K562 (cell line): ENCODE results near the gene GPR35. TPM values are rescaled to one million over a fixed set of nuclear protein-coding genes. Genes with fewer than 3 reads are reported as not detected.

Source experiments
- ATAC-seq: fragments of 200-7000 bp; cut with Tn5 transposase; 3 replicates; pipeline ENCODE4 v1.9.1; 2020; ENCODE audit warnings: moderate library complexity
- BruUV-seq: library from RNA; stranded (reverse); fragments of 400-500 nt; replicated peaks from 2 replicates; lab custom pipeline; 2021; lab: Mats Ljungman, UMichigan
- CTCF ChIA-PET: fragments of 300-600 bp; formaldehyde crosslinking; extraction: SDS; loops from one replicate; lab custom pipeline; 2021; ENCODE audit warnings: low intra/inter-chr PET ratio; lab: Yijun Ruan, JAX
- POLR2A ChIA-PET: fragments of 300-600, 350-650 bp; sonication (Branson Sonifier 250); formaldehyde crosslinking; extraction: SDS; loops from one replicate; lab custom pipeline; 2021; ENCODE audit warnings: antibody characterized with exemption, inconsistent platforms; lab: Yijun Ruan, JAX
- DNase-seq, 4 experiments: peaks; one replicate each; pipeline versions ENCODE4 v3.0.0 to v3.0.0-alpha.2; 2011 to 2018; ENCODE audit warnings: low spot score in 3 of 4, mixed read lengths in 3 of 4; ENCODE audit errors: extremely low read depth in 1 of 4
- FAIRE-seq: peaks from 2 replicates; lab custom pipeline; 2011; peaks lifted over from hg19 to GRCh38; lab: Jason Lieb, UNC
- H2AFZ ChIP-seq: 2 replicates; pipeline ENCODE4 v1.6.0; 2011; ENCODE audit warnings: low read depth, low read length, control low read depth, inconsistent platforms
- H3K27ac ChIP-seq: fragments of 200-600 bp; 3 replicates; pipeline ENCODE4 v1.8.0; 2011; ENCODE audit warnings: low read depth, mild to moderate bottlenecking, control low read depth, inconsistent platforms, low read length, moderate library complexity, mixed read lengths; ENCODE audit errors: extremely low read depth
- H3K27me3 ChIP-seq, 2 experiments: fragments of 300-600 bp in 1 of 2; 2 replicates in 1 of 2; 3 replicates in 1 of 2; pipeline versions ENCODE4 v1.6.0 to v1.8.0; 2011; ENCODE audit warnings: inconsistent platforms in 2 of 2, low read length in 2 of 2, mild to moderate bottlenecking in 1 of 2, mixed read lengths in 1 of 2, moderate library complexity in 1 of 2; ENCODE audit not compliant: control insufficient read depth in 2 of 2, insufficient read depth in 2 of 2
- H3K36me3 ChIP-seq: fragments of 300-600 bp; 3 replicates; pipeline ENCODE4 v1.8.0; 2011; ENCODE audit warnings: mild to moderate bottlenecking, low read length, inconsistent platforms; ENCODE audit not compliant: control insufficient read depth, insufficient read depth
- H3K4me1 ChIP-seq, 2 experiments: fragments of 200-600 bp in 1 of 2; replicated peaks in 1 of 2; 2 replicates in 1 of 2; 3 replicates in 1 of 2; pipeline versions ENCODE4 v1.5.1 to v1.8.0; 2011; ENCODE audit warnings: inconsistent platforms in 2 of 2, low read length in 2 of 2, mild to moderate bottlenecking in 1 of 2, mixed read lengths in 1 of 2, moderate library complexity in 1 of 2; ENCODE audit not compliant: control insufficient read depth in 2 of 2, insufficient read depth in 2 of 2
- H3K4me2 ChIP-seq: 2 replicates; pipeline ENCODE4 v1.6.1; 2011; ENCODE audit warnings: low read length, control low read depth, inconsistent platforms, mixed read lengths; ENCODE audit not compliant: insufficient read depth
- H3K4me3 ChIP-seq: fragments of 200-600 bp; sonication (generic), shearing (Covaris generic); 2 replicates; pipeline ENCODE4 v1.5.1; 2016; ENCODE audit warnings: control low read depth, inconsistent platforms
- H3K79me2 ChIP-seq: fragments of 200-600 bp; 3 replicates; pipeline ENCODE4 v1.8.0; 2011; ENCODE audit warnings: low read length, inconsistent platforms; ENCODE audit not compliant: control insufficient read depth, insufficient read depth
- H3K9ac ChIP-seq, 2 experiments: 2 replicates each; pipeline versions ENCODE4 v1.6.0 to v1.6.1; 2011; ENCODE audit warnings: low read depth in 2 of 2, low read length in 2 of 2, control low read depth in 1 of 2, inconsistent platforms in 1 of 2, mild to moderate bottlenecking in 1 of 2, mixed read lengths in 1 of 2; ENCODE audit not compliant: insufficient read depth in 1 of 2
- H3K9me1 ChIP-seq: one replicate; pipeline ENCODE4 v1.6.0; 2011; ENCODE audit warnings: inconsistent platforms, mild to moderate bottlenecking, low read length, moderate library complexity; ENCODE audit not compliant: control insufficient read depth, insufficient read depth
- H3K9me3 ChIP-seq: replicated peaks from 2 replicates; pipeline ENCODE4 v1.5.1; 2011; ENCODE audit warnings: low read depth, low read length, inconsistent platforms; ENCODE audit not compliant: control insufficient read depth, insufficient read depth
- H4K20me1 ChIP-seq: replicated peaks from 2 replicates; pipeline ENCODE4 v1.6.1; 2011; ENCODE audit warnings: low read length, inconsistent platforms, mixed read lengths; ENCODE audit not compliant: control insufficient read depth, insufficient read depth
- ARID3A ChIP-seq: IDR thresholded peaks from 2 replicates; pipeline ENCODE4 v1.6.1; 2012; ENCODE audit warnings: low read depth, low read length, improper control_type of control experiment, borderline replicate concordance
- IRF2 ChIP-seq: sonication (generic); formaldehyde crosslinking; IDR thresholded peaks from 2 replicates; pipeline ENCODE4 v1.8.1; 2022; ENCODE audit warnings: mild to moderate bottlenecking, missing genetic modification reagents
- TARDBP ChIP-seq: fragments of 450-650 bp; IDR thresholded peaks from 2 replicates; pipeline ENCODE4 v1.6.1; 2016
- TFE3 ChIP-seq: fragments of 450-650 bp; formaldehyde crosslinking; IDR thresholded peaks from 2 replicates; pipeline ENCODE4 v1.4.0; 2020; ENCODE audit warnings: mild to moderate bottlenecking, mixed read lengths
- ZNF318 ChIP-seq, 2 experiments: fragments of 450-650 bp; IDR thresholded peaks; 2 replicates each; pipeline ENCODE4 v1.6.1; 2016; ENCODE audit warnings: mild to moderate bottlenecking in 2 of 2, borderline replicate concordance in 1 of 2, low read depth in 1 of 2, moderate library complexity in 1 of 2
- ZNF778 ChIP-seq: fragments of 450-650 bp; formaldehyde crosslinking; IDR thresholded peaks from 2 replicates; pipeline ENCODE4 v1.4.0; 2020; ENCODE audit warnings: mild to moderate bottlenecking, moderate library complexity
- WGBS: fragments of 100-300 bp; shearing (Covaris generic); methylation state at CpG from one replicate; pipeline ENCODE4 v1.1.6; 2016; ENCODE audit warnings: low coverage, mixed read lengths; ENCODE audit not compliant: insufficient coverage; ENCODE audit errors: missing lambda C conversion rate; 5-methylcytosine and 5-hydroxymethylcytosine counted together
- in situ Hi-C: fragments of 300-500 bp; cut with MboI; formaldehyde crosslinking; loops from 4 replicates; pipeline ENCODE4 v1.15.0; 2018; ENCODE audit warnings: inconsistent platforms, mixed read lengths
- intact Hi-C: fragments of 100-400 bp; cut with micrococcal nuclease; formaldehyde crosslinking; loops from 2 replicates; pipeline ENCODE4 v1.14.2; 2022
- polyA plus RNA-seq, 8 experiments: library from polyadenylated mRNA; depleted of rRNA in 4 of 8; stranded (reverse) in 5 of 8; unstranded in 3 of 8; fragments of >200 nt; fragmentation: Nextera tagmentation in 2 of 8; fragmentation: Illumina TruSeq in 1 of 8; extraction: Ambion mirVana in 2 of 8; extraction: Trizol in 1 of 8; gene quantifications; 2 replicates each; pipeline versions ENCODE4 v1.2.1 to v1.2.3, GENCODE V29; 2011 to 2014; ENCODE audit warnings: inconsistent platforms in 1 of 8, missing spikeins in 1 of 8
- total RNA-seq, 7 experiments: library from RNA; depleted of rRNA in 6 of 7; stranded (reverse); fragments of >200 nt in 6 of 7; fragmentation: Illumina TruSeq in 2 of 7; extraction: Trizol in 2 of 7; gene quantifications; 2 replicates each; pipeline versions ENCODE4 v1.2.1 to v1.2.3, GENCODE V29; 2011 to 2021; ENCODE audit warnings: low replicate concordance in 1 of 7
- TF ChIP-seq, protein P1 (sequence below): sonication (generic); formaldehyde crosslinking; IDR thresholded peaks from 2 replicates; pipeline ENCODE4 v1.8.0; 2022; ENCODE audit warnings: mild to moderate bottlenecking, low read depth, missing genetic modification reagents

The GPR35 gene
- total and polyA plus RNA-seq, 9 of the 15 experiments (the other 6 are each of a cell fraction or from before 2014, with no cell fraction given): 0.04 to 0.50 (median 0.29) TPM; not detected in 3

DNA sequence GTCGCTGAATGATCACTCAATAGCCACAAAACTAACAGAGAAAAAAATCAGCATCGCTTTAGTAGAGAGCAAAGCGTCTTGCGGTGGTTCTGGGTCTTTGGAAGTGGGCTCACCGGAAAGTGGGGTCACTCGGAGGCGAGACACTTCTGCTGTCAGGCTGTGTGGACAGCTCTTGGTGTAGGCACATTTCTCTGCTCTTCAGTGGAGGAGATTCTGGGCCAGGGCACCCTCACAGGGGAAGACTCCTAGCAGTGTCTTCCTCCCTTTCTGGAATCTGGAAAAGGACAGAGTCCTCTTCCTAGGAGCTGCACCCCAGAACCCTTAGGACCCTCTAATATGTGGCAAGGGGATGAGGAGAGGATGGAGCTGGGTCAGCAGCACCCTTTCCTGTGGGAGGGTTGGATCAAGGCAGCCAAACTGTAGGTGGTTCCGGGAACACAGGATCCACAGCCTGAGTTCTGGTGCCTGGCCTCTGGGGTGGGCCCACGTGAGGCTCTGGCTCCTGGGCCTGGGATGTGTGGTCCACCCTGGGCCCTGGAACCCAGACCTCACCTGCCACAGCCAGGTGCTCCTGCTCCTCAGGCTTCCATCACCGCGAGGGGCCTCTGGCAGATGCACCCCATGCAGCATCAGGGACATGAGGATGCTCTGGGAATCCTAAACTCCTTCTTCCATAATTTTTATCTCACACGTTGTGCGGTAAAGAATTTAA is 25.1 kb downstream of the GPR35 start:
- in situ Hi-C loops (no loop called here), intact Hi-C loops (no loop called here)
- BruUV-seq: no TSS peak
- ChIA-PET POLR2A (no interaction called here), CTCF (no interaction called here)
- H3K9ac ChIP-seq: no peak overlapping the region
- FAIRE-seq (no peak), ATAC-seq (no peak), DNase-seq (no peak)
- H2AFZ ChIP-seq: no peak overlapping the region
- no peak overlapping the region for H3K27ac ChIP-seq
- H3K36me3 ChIP-seq: no peaks in the 10 kb centered on the region
- peaks cover 0 to 7% of the 10 kb centered on the region in 2 experiments; a peak in 1 of 5 replicates for H3K4me1 ChIP-seq
- H3K9me1 ChIP-seq: no peaks in the 10 kb centered on the region
- H3K4me3 ChIP-seq: no peak overlapping the region
- 0% methylated on average over 6 of the region's 13 CpGs for WGBS
- no peaks in the 10 kb centered on the region for H3K9me3 ChIP-seq
- H4K20me1 ChIP-seq: no peaks in the 10 kb centered on the region
- H3K4me2 ChIP-seq: no peak overlapping the region
- no peaks in the 10 kb centered on the region for H3K79me2 ChIP-seq
- peaks cover 7 to 52% of the 10 kb centered on the region in 2 experiments; a peak in 4 of 5 replicates for H3K27me3 ChIP-seq
- TF ChIP-seq TARDBP (no peak), ZNF778 (CRISPR knock-in tag) (no peak), TFE3 (CRISPR knock-in tag) (no peak), IRF2 (no peak), ZNF318 (IDR thresholded peaks at IDR 0.05; ENCODE audit: borderline replicate concordance in 1 of 2, low read depth in 1 of 2) (no peak), ARID3A (no peak)
- TF ChIP-seq, protein P1, sequence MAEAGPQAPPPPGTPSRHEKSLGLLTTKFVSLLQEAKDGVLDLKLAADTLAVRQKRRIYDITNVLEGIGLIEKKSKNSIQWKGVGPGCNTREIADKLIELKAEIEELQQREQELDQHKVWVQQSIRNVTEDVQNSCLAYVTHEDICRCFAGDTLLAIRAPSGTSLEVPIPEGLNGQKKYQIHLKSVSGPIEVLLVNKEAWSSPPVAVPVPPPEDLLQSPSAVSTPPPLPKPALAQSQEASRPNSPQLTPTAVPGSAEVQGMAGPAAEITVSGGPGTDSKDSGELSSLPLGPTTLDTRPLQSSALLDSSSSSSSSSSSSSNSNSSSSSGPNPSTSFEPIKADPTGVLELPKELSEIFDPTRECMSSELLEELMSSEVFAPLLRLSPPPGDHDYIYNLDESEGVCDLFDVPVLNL: no peak
